HEK293 (cell line): Measurements from ENCODE around the gene ZNRF1.

Experiments
- CTCF ChIA-PET: fragments of 350-600 bp; formaldehyde crosslinking; extraction: SDS; loops from one replicate; lab custom pipeline; 2021; ENCODE audit warnings: antibody characterized with exemption; lab: Yijun Ruan, JAX
- POLR2A ChIA-PET: fragments of 300-600 bp; formaldehyde crosslinking; extraction: SDS; loops from one replicate; lab custom pipeline; 2020; ENCODE audit warnings: antibody characterized with exemption, inconsistent platforms; lab: Yijun Ruan, JAX
- H3K27ac ChIP-seq: fragments of 200-500 bp; sonication (Bioruptor generic); 2 replicates; pipeline ENCODE4 v1.5.1; 2014; ENCODE audit warnings: low read depth, low read length, control low read depth, inconsistent platforms; ENCODE audit errors: extremely low read depth
- H3K36me3 ChIP-seq, 2 experiments: fragments of 200-500 bp in 1 of 2; sonication (Bioruptor generic) in 1 of 2; 1 replicate in 1 of 2; 2 replicates in 1 of 2; pipeline ENCODE4 v1.5.1; 2014 to 2017; ENCODE audit warnings: inconsistent platforms in 2 of 2, low read length in 2 of 2; ENCODE audit not compliant: control insufficient read depth in 2 of 2, insufficient read depth in 1 of 2
- H3K4me1 ChIP-seq: fragments of 200-500 bp; sonication (Bioruptor generic); 2 replicates; pipeline ENCODE4 v1.5.1; 2014; ENCODE audit warnings: mild to moderate bottlenecking, low read length, inconsistent platforms; ENCODE audit not compliant: control insufficient read depth, insufficient read depth
- H3K4me3 ChIP-seq: 2 replicates; pipeline ENCODE4 v1.5.1; 2011; ENCODE audit warnings: low read depth, mild to moderate bottlenecking, control low read depth, low read length, moderate library complexity
- H3K9me3 ChIP-seq: fragments of 200-500 bp; sonication (Bioruptor generic); 2 replicates; pipeline ENCODE4 v1.5.1; 2014; ENCODE audit warnings: low read depth, low read length, inconsistent platforms; ENCODE audit not compliant: control insufficient read depth, insufficient read depth
- FEZF1 ChIP-seq: fragments of 450-650 bp; formaldehyde crosslinking; IDR thresholded peaks from 2 replicates; pipeline ENCODE4 v1.5.1; 2016; ENCODE audit warnings: missing biosample characterization, missing genetic modification characterization
- KLF7 ChIP-seq: fragments of 450-650 bp; formaldehyde crosslinking; IDR thresholded peaks from 2 replicates; pipeline ENCODE4 v1.5.1; 2016; ENCODE audit warnings: missing biosample characterization, missing genetic modification characterization, borderline replicate concordance
- PRDM2 ChIP-seq: fragments of 450-650 bp; formaldehyde crosslinking; IDR thresholded peaks from 2 replicates; pipeline ENCODE4 v1.5.1; 2016; ENCODE audit warnings: missing biosample characterization, missing genetic modification characterization, borderline replicate concordance
- SETDB1 ChIP-seq: IDR thresholded peaks from one replicate; pipeline ENCODE4 v1.6.1; 2017; ENCODE audit warnings: mild to moderate bottlenecking, low read length, moderate library complexity, mixed read lengths; ENCODE audit not compliant: insufficient read length
- SP3 ChIP-seq: fragments of 450-650 bp; formaldehyde crosslinking; IDR thresholded peaks from 2 replicates; pipeline ENCODE4 v1.5.1; 2016; ENCODE audit warnings: missing biosample characterization, missing genetic modification characterization
- ZBTB6 ChIP-seq: fragments of 450-650 bp; formaldehyde crosslinking; IDR thresholded peaks from 2 replicates; pipeline ENCODE4 v1.5.1; 2017; ENCODE audit warnings: missing biosample characterization, missing genetic modification characterization
- ZFP37 ChIP-seq: fragments of 450-650 bp; formaldehyde crosslinking; IDR thresholded peaks from 2 replicates; pipeline ENCODE4 v1.5.1; 2016; ENCODE audit warnings: missing biosample characterization, missing genetic modification characterization
- ZNF112 ChIP-seq: fragments of 450-650 bp; formaldehyde crosslinking; IDR thresholded peaks from 2 replicates; pipeline ENCODE4 v1.5.0; 2017; ENCODE audit warnings: missing biosample characterization, missing genetic modification characterization
- ZNF121 ChIP-seq: fragments of 450-650 bp; formaldehyde crosslinking; IDR thresholded peaks from 2 replicates; pipeline ENCODE4 v1.5.1; 2016; ENCODE audit warnings: missing biosample characterization, missing genetic modification characterization
- ZNF223 ChIP-seq: fragments of 450-650 bp; formaldehyde crosslinking; IDR thresholded peaks from 2 replicates; pipeline ENCODE4 v1.5.1; 2016; ENCODE audit warnings: missing biosample characterization, missing genetic modification characterization
- ZNF394 ChIP-seq: fragments of 450-650 bp; formaldehyde crosslinking; IDR thresholded peaks from 2 replicates; pipeline ENCODE4 v1.5.1; 2016; ENCODE audit warnings: missing biosample characterization, missing genetic modification characterization, mild to moderate bottlenecking, moderate library complexity, borderline replicate concordance
- ZNF449 ChIP-seq: fragments of 450-650 bp; formaldehyde crosslinking; IDR thresholded peaks from 2 replicates; pipeline ENCODE4 v1.5.1; 2017; ENCODE audit warnings: missing biosample characterization, mild to moderate bottlenecking, missing genetic modification characterization, moderate library complexity
- ZNF501 ChIP-seq: fragments of 450-650 bp; formaldehyde crosslinking; IDR thresholded peaks from 2 replicates; pipeline ENCODE4 v1.5.1; 2016; ENCODE audit warnings: missing biosample characterization, missing genetic modification characterization
- ZNF585B ChIP-seq: fragments of 450-650 bp; formaldehyde crosslinking; IDR thresholded peaks from 2 replicates; pipeline ENCODE4 v1.5.1; 2016; ENCODE audit warnings: missing biosample characterization, missing genetic modification characterization
- ZNF629 ChIP-seq: fragments of 450-650 bp; formaldehyde crosslinking; IDR thresholded peaks from 2 replicates; pipeline ENCODE4 v1.5.1; 2017; ENCODE audit warnings: missing biosample characterization, missing genetic modification characterization
- ZNF768 ChIP-seq: fragments of 450-650 bp; formaldehyde crosslinking; IDR thresholded peaks from 2 replicates; pipeline ENCODE4 v1.5.1; 2018; ENCODE audit warnings: missing biosample characterization, mild to moderate bottlenecking, missing genetic modification characterization
- ZSCAN30 ChIP-seq: fragments of 450-650 bp; IDR thresholded peaks from 2 replicates; pipeline ENCODE4 v1.5.1; 2018; ENCODE audit warnings: missing biosample characterization, mild to moderate bottlenecking, missing genetic modification characterization, moderate library complexity

The ZNRF1 gene

GRCh38 chr16:75002474-75002873 is 3.6 kb downstream of the ZNRF1 start:
- Histone ChIP-seq H3K4me1 (peaks cover 3% of the 10 kb centered on the region; the same call in 1 of the 2 replicates), H3K4me3 (no peak overlapping the region)
- POLR2A ChIA-PET = interaction anchor here (2.5 kb wide), 1 partner anchor 18 kb away, joined by 9 read pairs; the partner anchor contains the start of gene WDR59

GRCh38 chr16:75003931-75004330 is 5.1 kb downstream of the ZNRF1 start:
- TF ChIP-seq ZNF768 (tag by site-specific recombination) (no peak), ZFP37 (tag by site-specific recombination) (no peak), ZSCAN30 (tag by site-specific recombination) (no peak), ZBTB6 (tag by site-specific recombination) (no peak), SETDB1 (no peak), KLF7 (tag by site-specific recombination) (no peak), PRDM2 (tag by site-specific recombination) (no peak), ZNF223 (no peak), ZNF629 (tag by site-specific recombination) (no peak), FEZF1 (no peak), SP3 (tag by site-specific recombination) (no peak), ZNF449 (tag by site-specific recombination) (no peak), ZNF112 (tag by site-specific recombination) (no peak), ZNF501 (tag by site-specific recombination) (no peak)

More at GRCh38 chr16:75002474-75002873, 3.6 kb downstream of the ZNRF1 start:
- CTCF ChIA-PET = interaction anchor here (1.1 to 1.8 kb wide), 3 partner anchors 60 to 109 kb away, joined by 3 to 7 read pairs (median 3); no protein-coding TSS in a partner anchor
- Histone ChIP-seq H3K9me3 (no peaks in the 10 kb centered on the region), H3K36me3 (no peaks in the 10 kb centered on the region), H3K27ac (no peak overlapping the region)
- no peak for TF ChIP-seq ZNF121 (tag by site-specific recombination)
- TF ChIP-seq ZNF394 = peak; percentile 68; the same call in 1 of the 2 replicates
- TF ChIP-seq ZNF585B (tag by site-specific recombination) = no peak

More at GRCh38 chr16:75003931-75004330, 5.1 kb downstream of the ZNRF1 start:
- H3K4me1 ChIP-seq = peaks cover 3% of the 10 kb centered on the region; the same call in 1 of the 2 replicates
- H3K4me3 ChIP-seq = no peak overlapping the region
- no peaks in the 10 kb centered on the region for H3K36me3 ChIP-seq
- ChIA-PET POLR2A (interaction anchor here (0.5 kb wide), 1 partner anchor 57 kb away, joined by 6 read pairs; no protein-coding TSS in a partner anchor), CTCF (interaction anchor here (1.8 kb wide), 1 partner anchor 107 kb away, joined by 7 read pairs; no protein-coding TSS in a partner anchor)
- H3K27ac ChIP-seq = no peak overlapping the region
- H3K9me3 ChIP-seq = no peaks in the 10 kb centered on the region
